ENCODE results near the gene DRC3.

DRC3 gene

GRCh38 chr17:17975436-17975835 is 2.8 kb downstream of the DRC3 start:
- WGBS (ENCODE audit: extremely low coverage, insufficient coverage, insufficient read length) = no CpG with 5 or more reads among the region's 8 CpGs
- no peak for DNase-seq
- Histone ChIP-seq H3K36me3 (ENCODE audit: control insufficient read depth in 1 of 2, insufficient read depth in 2 of 2, low read length in 2 of 2) (no peaks in the 10 kb centered on the region), H3K14ac (ENCODE audit: low read length) (no peak overlapping the region), H3K18ac (ENCODE audit: low read length) (no peak overlapping the region), H3K79me2 (ENCODE audit: control insufficient read depth, insufficient read depth, low read length, poor library complexity) (peaks cover 7% of the 10 kb centered on the region), H3K4ac (ENCODE audit: low read depth, low read length) (no peak overlapping the region), H3K27me3 (ENCODE audit: insufficient read depth, low read length) (no peaks in the 10 kb centered on the region), H4K12ac (ENCODE audit: low read depth, low read length) (no peak overlapping the region), H3K9me3 (ENCODE audit: insufficient read depth, low read depth, low read length) (no peaks in the 10 kb centered on the region), H3K79me1 (ENCODE audit: low read length) (peaks cover 4% of the 10 kb centered on the region), H4K91ac (ENCODE audit: low read depth, low read length) (no peak overlapping the region), H3K4me2 (ENCODE audit: low read length) (no peak overlapping the region), H3K9ac (ENCODE audit: low read length) (no peak overlapping the region), H2AFZ (ENCODE audit: insufficient read depth, low read length, poor library complexity) (no peak overlapping the region), H3K4me3 (ENCODE audit: low read depth, low read length) (no peak overlapping the region), H4K8ac (ENCODE audit: low read depth, low read length) (no peak overlapping the region), H3K23ac (ENCODE audit: low read length) (no peak overlapping the region), H3K27ac (ENCODE audit: low read depth, low read length) (no peak overlapping the region), H2BK120ac (ENCODE audit: insufficient read depth, low read length, poor library complexity) (no peak overlapping the region), H3K4me1 (ENCODE audit: control insufficient read depth in 1 of 2, insufficient read depth in 2 of 2, low read length in 2 of 2) (peaks cover 8 to 9% of the 10 kb centered on the region in 2 experiments), H2AK5ac (ENCODE audit: low read length) (no peak overlapping the region), H2BK12ac (ENCODE audit: low read length) (no peak overlapping the region), H2BK5ac (ENCODE audit: low read depth, low read length, poor library complexity) (no peak overlapping the region)

- Histone ChIP-seq H3K4ac (ENCODE audit: low read depth, low read length) (no peak overlapping the region), H2BK120ac (ENCODE audit: insufficient read depth, low read length, poor library complexity) (no peak overlapping the region), H2BK5ac (ENCODE audit: low read depth, low read length, poor library complexity) (no peak overlapping the region), H3K79me2 (ENCODE audit: control insufficient read depth, insufficient read depth, low read length, poor library complexity) (peaks cover under 1% of the 10 kb centered on the region), H3K4me1 (ENCODE audit: control insufficient read depth in 1 of 2, insufficient read depth in 2 of 2, low read length in 2 of 2) (no peaks in the 10 kb centered on the region), H2AK5ac (ENCODE audit: low read length) (no peak overlapping the region), H3K18ac (ENCODE audit: low read length) (no peak overlapping the region), H3K36me3 (ENCODE audit: control insufficient read depth in 1 of 2, insufficient read depth in 2 of 2, low read length in 2 of 2) (no peaks in the 10 kb centered on the region), H2BK12ac (ENCODE audit: low read length) (no peak overlapping the region), H3K9ac (ENCODE audit: low read length) (no peak overlapping the region), H3K4me2 (ENCODE audit: low read length) (no peak overlapping the region), H4K91ac (ENCODE audit: low read depth, low read length) (no peak overlapping the region), H2AFZ (ENCODE audit: insufficient read depth, low read length, poor library complexity) (no peak overlapping the region), H3K23ac (ENCODE audit: low read length) (no peak overlapping the region), H3K79me1 (ENCODE audit: low read length) (peaks cover under 1% of the 10 kb centered on the region), H3K14ac (ENCODE audit: low read length) (no peak overlapping the region), H3K9me3 (ENCODE audit: insufficient read depth, low read depth, low read length) (no peaks in the 10 kb centered on the region), H4K12ac (ENCODE audit: low read depth, low read length) (no peak overlapping the region), H4K8ac (ENCODE audit: low read depth, low read length) (no peak overlapping the region), H3K4me3 (ENCODE audit: low read depth, low read length) (no peak overlapping the region), H3K27ac (ENCODE audit: low read depth, low read length) (no peak overlapping the region), H3K27me3 (ENCODE audit: insufficient read depth, low read length) (no peaks in the 10 kb centered on the region)
- WGBS (ENCODE audit: extremely low coverage, insufficient coverage, insufficient read length) = no CpG with 5 or more reads among the region's 10 CpGs
- DNase-seq = no peak
These were observed 4.4 kb downstream of the DRC3 start for GRCh38 chr17:17976931-17977570.

- no peaks in the 10 kb centered on the region for H3K4me1 ChIP-seq (ENCODE audit: control insufficient read depth in 1 of 2, insufficient read depth in 2 of 2, low read length in 2 of 2)
- H3K4ac ChIP-seq (ENCODE audit: low read depth, low read length) = no peak overlapping the region
- H3K18ac ChIP-seq (ENCODE audit: low read length) = no peak overlapping the region
- H4K8ac ChIP-seq (ENCODE audit: low read depth, low read length) = no peak overlapping the region
- H3K36me3 ChIP-seq (ENCODE audit: control insufficient read depth in 1 of 2, insufficient read depth in 2 of 2, low read length in 2 of 2) = no peaks in the 10 kb centered on the region
- H2BK120ac ChIP-seq (ENCODE audit: insufficient read depth, low read length, poor library complexity) = no peak overlapping the region
- no peak overlapping the region for H2BK12ac ChIP-seq (ENCODE audit: low read length)
- no peak overlapping the region for H2BK5ac ChIP-seq (ENCODE audit: low read depth, low read length, poor library complexity)
- H3K4me3 ChIP-seq (ENCODE audit: low read depth, low read length) = no peak overlapping the region
- H3K79me1 ChIP-seq (ENCODE audit: low read length) = no peaks in the 10 kb centered on the region
- no peaks in the 10 kb centered on the region for H3K9me3 ChIP-seq (ENCODE audit: insufficient read depth, low read depth, low read length)
- no peak overlapping the region for H3K4me2 ChIP-seq (ENCODE audit: low read length)
- no peak overlapping the region for H4K12ac ChIP-seq (ENCODE audit: low read depth, low read length)
- H2AFZ ChIP-seq (ENCODE audit: insufficient read depth, low read length, poor library complexity) = no peak overlapping the region
- H3K27ac ChIP-seq (ENCODE audit: low read depth, low read length) = no peak overlapping the region
- no peak overlapping the region for H2AK5ac ChIP-seq (ENCODE audit: low read length)
- no peak overlapping the region for H4K91ac ChIP-seq (ENCODE audit: low read depth, low read length)
- H3K14ac ChIP-seq (ENCODE audit: low read length) = no peak overlapping the region
- no peak overlapping the region for H3K23ac ChIP-seq (ENCODE audit: low read length)
- no peak for DNase-seq
- H3K9ac ChIP-seq (ENCODE audit: low read length) = no peak overlapping the region
- H3K79me2 ChIP-seq (ENCODE audit: control insufficient read depth, insufficient read depth, low read length, poor library complexity) = no peaks in the 10 kb centered on the region
- no peaks in the 10 kb centered on the region for H3K27me3 ChIP-seq (ENCODE audit: insufficient read depth, low read length)
- WGBS (ENCODE audit: extremely low coverage, insufficient coverage, insufficient read length) = 100% methylated on average over 1 of the region's 14 CpGs
These were observed 6.1 kb downstream of the DRC3 start for GRCh38 chr17:17978481-17979424.

GRCh38 chr17:17979778-17980177 is 7.1 kb downstream of the DRC3 start:
- Histone ChIP-seq H3K9ac (ENCODE audit: low read length) (no peak overlapping the region), H2BK12ac (ENCODE audit: low read length) (no peak overlapping the region), H3K4me1 (ENCODE audit: control insufficient read depth in 1 of 2, insufficient read depth in 2 of 2, low read length in 2 of 2) (no peaks in the 10 kb centered on the region), H4K12ac (ENCODE audit: low read depth, low read length) (no peak overlapping the region), H3K14ac (ENCODE audit: low read length) (no peak overlapping the region), H3K4ac (ENCODE audit: low read depth, low read length) (no peak overlapping the region), H3K79me1 (ENCODE audit: low read length) (no peaks in the 10 kb centered on the region), H3K79me2 (ENCODE audit: control insufficient read depth, insufficient read depth, low read length, poor library complexity) (no peaks in the 10 kb centered on the region), H2BK120ac (ENCODE audit: insufficient read depth, low read length, poor library complexity) (no peak overlapping the region), H2AK5ac (ENCODE audit: low read length) (no peak overlapping the region), H3K4me2 (ENCODE audit: low read length) (no peak overlapping the region), H3K23ac (ENCODE audit: low read length) (no peak overlapping the region), H3K18ac (ENCODE audit: low read length) (no peak overlapping the region), H3K36me3 (ENCODE audit: control insufficient read depth in 1 of 2, insufficient read depth in 2 of 2, low read length in 2 of 2) (no peaks in the 10 kb centered on the region), H3K9me3 (ENCODE audit: insufficient read depth, low read depth, low read length) (no peaks in the 10 kb centered on the region), H2AFZ (ENCODE audit: insufficient read depth, low read length, poor library complexity) (no peak overlapping the region), H3K27me3 (ENCODE audit: insufficient read depth, low read length) (no peaks in the 10 kb centered on the region), H3K27ac (ENCODE audit: low read depth, low read length) (no peak overlapping the region), H4K8ac (ENCODE audit: low read depth, low read length) (no peak overlapping the region), H4K91ac (ENCODE audit: low read depth, low read length) (no peak overlapping the region), H2BK5ac (ENCODE audit: low read depth, low read length, poor library complexity) (no peak overlapping the region), H3K4me3 (ENCODE audit: low read depth, low read length) (no peak overlapping the region)
- no peak for DNase-seq
- WGBS (ENCODE audit: extremely low coverage, insufficient coverage, insufficient read length) = no CpG with 5 or more reads among the region's 3 CpGs

Measured in trophoblast cell (in vitro differentiated cells and primary cell).